Stimulated activated CD4-positive, alpha-beta T cell treated with anti-CD3 and anti-CD28 coated beads, Interleukin-12 subunit alpha, Interleukin-12 subunit beta, amount 100 ng/mL, for 4 hours (primary cell): ENCODE measurements around the gene UNC50.
A peak's percentile ranks its signal among the peaks of the same experiment; 100 is the strongest.
"Not testable (repeated sequence)": the region's sequence is repeated elsewhere in the genome, so short reads cannot be mapped to it uniquely, and the experiment has no call there.

ENCODE experiments used
- DNase-seq: peaks from one replicate; pipeline ENCODE4 v3.0.0-alpha.2; 2020

Gene UNC50

GRCh38 chr2:98615481-98615880 lies 7.1 kb downstream of the UNC50 start:
- no peak for DNase-seq

DNA sequence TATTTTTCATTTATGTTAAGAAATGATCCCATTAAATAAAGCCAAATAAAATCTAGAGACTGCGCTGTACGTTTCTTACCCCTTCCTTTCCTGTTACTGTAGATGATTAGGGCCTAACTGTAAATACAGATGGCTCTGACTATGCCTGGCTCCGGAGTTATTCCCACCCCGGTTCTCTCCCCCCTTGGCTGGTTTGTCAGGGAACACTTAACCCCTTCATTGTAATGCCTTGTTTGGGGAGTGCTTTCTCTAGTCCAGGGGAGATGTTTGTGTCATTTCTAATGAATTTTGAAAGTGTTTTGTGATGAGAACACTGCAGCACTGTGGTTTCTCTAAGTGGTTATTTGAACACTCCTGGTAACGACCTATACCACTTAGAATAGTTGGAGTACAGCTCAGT lies 8.8 kb downstream of the UNC50 start:
- DNase-seq: no peak

DNA sequence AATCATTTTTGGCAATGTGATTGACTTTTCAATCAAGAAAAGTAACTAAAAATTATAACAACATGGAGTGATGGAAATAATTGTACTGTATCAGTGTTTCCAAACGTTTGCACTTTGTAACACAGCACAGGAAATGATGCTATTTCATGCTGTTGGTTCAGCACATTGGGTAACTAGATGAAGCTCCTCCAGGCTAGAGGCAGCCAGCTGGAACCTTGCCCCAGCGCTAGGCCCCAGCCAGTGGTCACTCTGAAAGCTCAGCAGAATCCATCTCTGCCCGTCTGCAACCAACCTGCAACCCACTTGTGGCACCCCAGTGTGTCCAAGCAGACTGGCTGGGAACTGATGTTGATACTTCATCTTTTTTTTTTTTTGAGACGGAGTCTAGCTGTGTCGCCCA lies 15.3 kb downstream of the UNC50 start:
- DNase-seq: no peak

DNA sequence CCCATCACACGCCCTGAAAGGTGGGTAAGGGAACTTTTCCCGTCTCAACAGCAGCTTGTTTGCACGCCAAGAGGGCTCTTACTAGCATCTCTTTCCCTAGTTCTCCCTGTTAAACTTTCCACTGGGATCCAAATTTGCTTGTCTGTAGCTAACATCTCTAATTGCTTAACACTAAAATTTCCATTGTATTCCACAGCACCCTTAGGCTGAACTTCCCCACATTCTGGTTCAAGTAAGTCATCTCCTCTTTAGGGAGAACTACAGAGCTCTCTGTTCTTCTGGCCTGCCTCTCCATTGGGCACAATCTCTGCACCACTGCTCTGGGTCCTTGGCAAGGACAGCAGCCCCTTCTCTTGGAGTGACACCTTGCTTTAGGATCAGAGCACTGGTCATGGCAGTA lies 24.0 kb downstream of the UNC50 start:
- no peak for DNase-seq

- peak; percentile 34 for DNase-seq
Measured at GRCh38 chr2:98634406-98635092, 26.2 kb downstream of the UNC50 start.

DNA sequence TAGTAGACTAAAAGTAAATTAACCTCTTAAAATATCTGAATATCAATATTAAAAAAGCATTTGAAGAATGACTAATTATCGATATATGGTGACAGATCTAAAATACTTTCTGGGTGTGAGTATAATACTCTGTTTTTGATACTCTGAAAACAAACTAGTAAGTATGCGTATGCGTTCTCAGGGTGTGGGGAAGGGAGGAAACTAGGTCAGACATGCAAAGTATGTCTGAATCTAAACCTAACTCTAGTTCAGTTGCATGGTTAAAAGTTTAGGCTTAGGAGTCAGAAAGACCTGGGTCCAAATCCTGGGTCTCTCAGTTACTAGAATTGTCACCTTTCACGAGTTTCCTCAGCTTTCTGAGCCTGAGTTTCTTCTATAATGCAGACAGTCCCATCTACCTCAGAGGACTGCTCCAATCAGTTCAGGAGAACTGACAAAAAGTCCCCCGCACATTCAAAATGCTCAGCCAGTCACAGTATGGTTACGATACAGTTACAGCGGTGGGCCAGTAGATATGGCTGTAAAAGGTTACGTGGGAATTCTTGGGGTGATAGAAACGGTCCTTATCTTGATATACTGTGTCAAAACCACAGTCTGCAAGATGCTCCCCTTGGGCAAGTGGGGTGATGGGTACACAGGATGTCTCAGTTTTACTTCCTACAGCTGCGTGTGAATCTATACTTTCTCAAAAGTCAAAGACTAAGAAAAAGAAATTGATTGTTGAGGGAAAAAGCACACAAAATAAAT lies 29.2 kb downstream of the UNC50 start:
- DNase-seq: no peak

DNA sequence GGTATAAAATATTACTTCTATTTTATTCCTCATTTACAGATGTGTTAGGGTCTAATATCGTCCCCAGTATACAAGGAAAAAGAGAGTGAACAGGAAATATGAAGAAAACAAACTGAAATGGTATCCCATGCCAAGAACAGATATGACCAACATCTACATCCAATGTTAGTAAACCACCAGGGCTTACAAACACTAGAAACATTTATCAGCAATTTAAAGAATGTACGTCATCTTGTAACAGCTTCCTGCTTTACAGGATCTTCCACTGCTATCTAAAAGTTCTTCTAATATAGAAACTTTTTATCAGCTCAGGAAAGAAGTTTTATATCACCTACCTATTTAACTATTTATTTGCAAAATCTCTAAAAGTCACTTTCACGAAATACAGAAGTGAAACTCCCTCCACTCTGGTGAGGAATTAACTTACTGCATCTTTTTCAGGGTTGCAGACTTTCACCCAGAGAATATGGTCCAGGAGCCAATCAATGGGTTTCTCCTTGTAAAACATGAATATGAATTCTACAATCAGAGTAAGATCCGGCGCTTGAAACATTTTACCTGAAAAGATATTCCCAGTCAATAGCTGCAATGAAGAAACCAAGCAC lies 35.2 kb downstream of the UNC50 start:
- no peak for DNase-seq

GRCh38 chr2:98647636-98648035 lies 39.2 kb downstream of the UNC50 start:
- no peak for DNase-seq

DNA sequence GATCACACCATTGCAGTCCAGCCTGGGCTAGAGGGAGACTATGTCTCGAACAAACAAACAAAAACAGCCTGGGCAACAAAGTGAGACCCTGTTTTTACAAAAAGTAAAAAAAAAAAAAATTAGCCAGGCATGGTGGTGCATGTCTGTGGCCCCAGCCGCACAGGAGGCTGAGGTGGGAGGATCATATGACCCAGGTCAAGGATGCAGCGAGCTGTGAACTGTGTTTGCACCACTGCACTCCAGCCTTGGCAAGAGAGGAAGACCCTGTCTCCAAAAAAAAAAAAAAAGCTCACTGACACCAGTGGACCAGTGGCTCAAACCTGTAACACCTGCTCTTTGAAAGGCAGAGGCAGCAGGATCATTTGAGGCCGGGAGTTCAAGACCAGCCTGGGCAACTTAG lies 40.1 kb downstream of the UNC50 start:
- no peak for DNase-seq

- peak; percentile 72 for DNase-seq
Measured at GRCh38 chr2:98649135-98649991, 41.0 kb downstream of the UNC50 start.

DNA sequence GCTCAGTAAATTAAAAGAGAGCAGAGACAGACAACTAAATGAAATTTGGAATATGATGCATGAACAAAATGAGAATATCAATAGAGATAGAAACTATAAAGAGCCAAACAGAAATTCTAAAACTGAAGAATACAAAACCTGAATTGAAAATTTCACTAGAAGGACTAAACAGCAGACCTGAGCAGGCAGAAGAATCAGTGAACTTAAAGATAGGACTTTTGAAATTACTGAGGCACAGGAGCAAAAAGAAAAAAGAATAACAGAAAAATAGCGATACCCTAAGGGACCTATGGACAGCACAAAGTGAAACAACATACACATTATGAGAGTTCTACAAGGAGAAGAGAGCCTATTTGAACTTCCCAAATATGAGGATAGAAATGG lies 41.6 kb downstream of the UNC50 start:
- DNase-seq: no peak

- no peak for DNase-seq
Measured at GRCh38 chr2:98650998-98651397, 42.6 kb downstream of the UNC50 start.

GRCh38 chr2:98654699-98655495 lies 46.5 kb downstream of the UNC50 start:
- DNase-seq: no peak

- DNase-seq: no peak
Measured at GRCh38 chr2:98656800-98657199, 48.4 kb downstream of the UNC50 start.

- no peak for DNase-seq
Measured at GRCh38 chr2:98658816-98659490, 50.6 kb downstream of the UNC50 start.

- not testable (repeated sequence) for DNase-seq
Measured at GRCh38 chr2:98659491-98659840, 51.1 kb downstream of the UNC50 start.

- DNase-seq: no peak
Measured at GRCh38 chr2:98663511-98664090, 55.2 kb downstream of the UNC50 start.

DNA sequence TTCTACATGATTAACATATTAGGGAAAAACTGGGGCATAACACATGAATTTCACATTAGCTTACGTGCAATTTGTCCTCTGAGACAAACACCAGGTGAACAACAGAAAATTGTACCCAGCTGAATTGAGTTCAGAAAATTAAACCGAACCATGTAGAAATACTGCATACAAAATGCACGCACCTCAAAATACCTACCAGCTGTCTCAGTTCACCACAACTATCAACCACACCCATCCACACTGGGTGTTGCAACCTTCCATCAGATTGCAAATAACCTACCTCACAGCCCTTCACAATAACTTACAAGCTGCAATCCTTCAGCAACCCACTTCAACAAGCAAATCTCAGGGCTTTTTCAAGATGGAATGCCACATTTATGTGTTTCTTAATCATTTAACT lies 55.9 kb downstream of the UNC50 start:
- DNase-seq: no peak

DNA sequence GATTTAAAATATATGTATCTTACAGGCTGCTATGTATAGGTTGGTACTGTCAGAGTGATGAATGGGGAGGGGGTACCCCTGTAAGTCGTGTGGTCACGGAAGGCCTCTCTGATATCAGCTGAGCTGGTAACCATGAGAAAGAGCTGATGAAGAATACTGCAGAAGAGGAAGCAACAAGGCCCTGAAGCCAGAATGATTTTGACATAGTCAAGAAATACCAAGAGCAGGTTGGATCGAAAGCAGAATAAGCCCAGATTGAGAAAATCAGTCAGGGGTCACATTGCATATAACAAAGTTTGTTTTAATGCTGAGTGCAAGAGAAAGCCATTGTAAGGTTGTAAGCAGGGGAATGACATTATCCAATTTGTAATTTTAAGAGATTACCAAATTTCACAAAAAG lies 57.3 kb downstream of the UNC50 start:
- no peak for DNase-seq
